HG03432 (cell line): ENCODE results near the gene EVPL.
"Not testable (repeated sequence)": the region's sequence is repeated elsewhere in the genome, so short reads cannot be mapped to it uniquely, and the experiment has no call there.

ENCODE experiments used
- ATAC-seq: cut with Tn5 transposase; IDR thresholded peaks from one replicate; pipeline ENCODE4 v1.9.1; 2021; ENCODE audit warnings: mild to moderate bottlenecking, moderate library complexity; ENCODE audit not compliant: unreplicated experiment

The EVPL gene

DNA sequence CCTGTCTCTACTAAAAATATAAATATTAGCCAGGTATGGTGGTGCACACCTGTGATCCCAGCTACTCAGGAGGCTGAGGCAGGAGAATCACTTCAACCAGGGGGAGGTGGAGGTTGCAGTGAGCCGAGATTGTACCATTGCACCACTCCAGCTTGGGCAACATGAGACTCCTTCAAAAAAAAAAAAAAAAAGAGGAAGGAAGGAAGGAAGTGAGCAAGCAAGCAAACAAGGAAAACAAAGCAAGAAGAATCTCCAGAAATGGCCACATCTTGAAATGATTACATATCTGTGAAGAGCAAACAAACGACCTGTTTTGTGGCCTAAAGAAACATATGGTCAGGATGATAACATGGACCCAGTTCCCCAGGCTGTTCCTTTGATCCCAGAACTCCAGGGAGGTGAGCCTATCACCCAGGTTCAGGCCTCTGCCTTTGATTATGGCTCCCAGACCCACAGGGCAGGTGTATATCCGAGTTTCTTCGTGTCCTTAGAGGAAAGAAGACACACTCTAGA is 57.0 kb downstream of the EVPL start:
- no peak for ATAC-seq

DNA sequence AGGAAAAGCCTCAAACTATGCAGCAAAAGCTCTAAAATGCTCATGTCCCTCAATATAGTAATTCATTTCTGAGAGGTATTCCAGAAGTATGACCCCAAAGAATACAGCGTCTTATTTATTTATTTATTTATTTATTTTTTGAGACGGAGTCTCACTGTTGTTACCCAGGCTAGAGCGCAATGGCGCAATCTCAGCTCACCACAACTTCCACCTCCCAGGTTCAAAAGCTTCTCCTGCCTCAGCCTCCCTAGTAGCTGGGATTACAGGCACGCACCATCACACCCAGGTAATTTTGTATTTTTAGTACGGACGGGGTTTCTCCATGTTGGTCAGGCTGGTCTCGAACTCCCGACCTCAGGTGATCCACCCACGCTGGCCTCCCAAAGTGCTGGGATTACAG is 58.1 kb downstream of the EVPL start:
- ATAC-seq = not testable (repeated sequence)

DNA sequence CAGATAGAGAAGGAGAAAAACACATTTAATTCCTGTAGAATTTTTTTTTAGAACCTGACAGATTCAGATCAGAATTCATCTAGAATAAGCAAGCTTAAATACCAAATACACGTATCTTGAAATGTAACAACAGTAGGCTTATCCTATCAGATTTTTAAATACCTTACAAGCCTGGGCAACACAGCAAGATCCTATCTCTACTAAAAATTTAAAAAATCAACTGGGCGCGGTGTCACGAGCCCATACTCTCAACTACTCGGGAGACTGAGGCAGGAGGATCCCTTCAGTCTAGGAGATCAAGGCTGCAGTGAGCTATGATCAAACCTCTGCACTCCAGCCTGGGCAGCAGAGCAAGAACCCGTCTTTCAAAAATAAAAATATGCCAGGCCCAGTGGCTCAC is 61.6 kb downstream of the EVPL start:
- no peak for ATAC-seq

DNA sequence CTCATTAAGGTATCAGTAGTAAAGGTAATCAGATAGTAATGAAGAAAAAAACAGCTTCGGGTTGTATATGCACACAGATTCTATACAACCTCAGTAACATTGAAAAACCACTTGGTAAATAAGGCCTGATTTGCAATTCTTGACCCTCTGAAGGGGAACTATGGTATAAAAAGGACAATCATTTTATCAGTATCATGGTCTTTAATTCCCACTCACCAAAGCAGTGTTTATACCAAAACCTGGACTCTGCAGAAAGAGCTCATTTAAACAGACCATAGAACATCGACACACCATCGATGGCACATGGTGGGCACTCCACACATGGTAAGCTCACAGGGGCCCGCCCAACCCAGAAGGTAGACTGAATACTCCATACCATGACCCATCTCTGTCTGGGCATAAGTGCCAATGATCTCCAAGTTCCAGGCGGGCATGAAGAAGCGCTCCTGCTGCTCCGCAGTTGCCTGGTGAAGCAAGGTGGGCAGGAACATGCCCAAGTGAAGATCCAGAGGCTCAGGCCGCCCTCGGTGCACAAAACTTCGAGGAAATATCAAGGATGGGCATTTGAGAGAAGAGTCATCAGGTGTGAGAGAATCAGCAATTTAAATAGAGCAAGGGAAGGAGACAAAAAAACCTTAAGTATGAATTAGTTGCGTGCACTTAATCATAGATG is 67.1 kb downstream of the EVPL start:
- ATAC-seq = no peak

DNA sequence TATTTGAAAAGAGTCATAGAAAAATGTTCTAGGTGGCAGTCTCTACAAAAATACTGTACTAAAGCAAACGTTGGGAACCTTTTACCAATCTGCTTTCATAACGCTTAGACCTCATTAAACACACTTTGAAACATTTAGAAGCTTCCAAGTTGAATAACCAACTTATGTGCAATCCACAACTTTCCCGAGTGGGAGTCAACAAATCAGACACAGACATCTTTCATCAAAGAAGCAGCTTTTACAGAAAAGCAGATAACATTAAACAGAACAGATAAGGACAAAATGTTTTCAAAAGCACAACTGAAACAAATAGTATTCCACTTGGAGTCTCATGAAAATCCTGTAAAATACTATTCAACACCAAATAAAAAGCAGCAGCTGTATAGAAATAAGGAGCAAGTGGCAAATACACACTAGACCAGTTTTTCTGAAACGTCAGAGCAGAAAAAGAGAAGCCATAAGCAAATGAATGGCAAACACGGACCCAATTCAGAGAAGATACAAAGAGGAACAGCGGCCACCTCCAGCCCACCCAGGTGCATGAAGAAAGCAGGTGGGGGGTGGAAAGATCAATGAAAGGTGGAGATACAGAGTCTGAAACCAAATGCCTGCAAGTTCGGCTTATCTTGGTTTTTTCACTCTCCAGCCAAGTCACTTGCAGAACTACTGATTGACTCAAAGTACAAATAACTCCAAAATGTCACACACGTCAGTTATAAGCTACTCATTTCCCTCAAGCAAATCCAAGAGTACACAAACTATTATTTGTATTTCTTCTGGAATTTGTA is 67.9 kb downstream of the EVPL start:
- ATAC-seq = no peak
